H9 (cell line): ENCODE data around the gene OR2T29. TPM values are rescaled to one million over a fixed set of nuclear protein-coding genes. Genes with fewer than 3 reads are reported as not detected.
"Not testable (repeated sequence)": the region's sequence is repeated elsewhere in the genome, so short reads cannot be mapped to it uniquely, and the experiment has no call there.

ENCODE experiments used
- DNase-seq: peaks from one replicate; pipeline ENCODE4 v3.0.0-alpha.2; 2017
- H2AFZ ChIP-seq: one replicate; pipeline ENCODE4 v1.6.1; 2013; ENCODE audit warnings: mild to moderate bottlenecking, low read length, control low read depth, moderate library complexity
- H2AK5ac ChIP-seq: 2 replicates; pipeline ENCODE4 v1.6.1; 2013; ENCODE audit warnings: low read length, control low read depth, mixed read lengths; ENCODE audit not compliant: insufficient read length
- H2BK120ac ChIP-seq: one replicate; pipeline ENCODE4 v1.6.1; 2013; ENCODE audit warnings: low read depth, mild to moderate bottlenecking, low read length, control low read depth, inconsistent platforms; ENCODE audit not compliant: poor library complexity, severe bottlenecking
- H2BK12ac ChIP-seq: 2 replicates; pipeline ENCODE4 v1.6.1; 2013; ENCODE audit warnings: low read length, control low read depth, mixed read lengths, low read depth; ENCODE audit not compliant: insufficient read length
- H2BK15ac ChIP-seq: 2 replicates; pipeline ENCODE4 v1.6.1; 2013; ENCODE audit warnings: low read depth, low read length, control low read depth
- H2BK20ac ChIP-seq: one replicate; pipeline ENCODE4 v1.6.1; 2013; ENCODE audit warnings: low read depth, mild to moderate bottlenecking, low read length, control low read depth, inconsistent platforms; ENCODE audit not compliant: poor library complexity, severe bottlenecking
- H2BK5ac ChIP-seq: 2 replicates; pipeline ENCODE4 v1.6.1; 2013; ENCODE audit warnings: low read length, control low read depth, mixed read lengths; ENCODE audit not compliant: insufficient read length
- H3K14ac ChIP-seq: 2 replicates; pipeline ENCODE4 v1.6.1; 2013; ENCODE audit warnings: low read length, control low read depth; ENCODE audit not compliant: insufficient read depth
- H3K18ac ChIP-seq: 2 replicates; pipeline ENCODE4 v1.6.1; 2013; ENCODE audit warnings: low read depth, mild to moderate bottlenecking, mixed read lengths, low read length, control low read depth; ENCODE audit not compliant: insufficient read length
- H3K23ac ChIP-seq: 2 replicates; pipeline ENCODE4 v1.6.1; 2013; ENCODE audit warnings: low read length, control low read depth, mixed read lengths, low read depth; ENCODE audit not compliant: insufficient read length
- H3K23me2 ChIP-seq: 2 replicates; pipeline ENCODE4 v1.6.1; 2013; ENCODE audit warnings: low read depth, mild to moderate bottlenecking, mixed read lengths, low read length, control low read depth; ENCODE audit not compliant: insufficient read length, poor library complexity, severe bottlenecking
- H3K27ac ChIP-seq: 2 replicates; pipeline ENCODE4 v1.5.1; 2013; ENCODE audit warnings: low read length, control low read depth, mixed read lengths, low read depth; ENCODE audit not compliant: insufficient read length
- H3K27me3 ChIP-seq: 2 replicates; pipeline ENCODE4 v1.6.1; 2013; ENCODE audit warnings: low read length, control low read depth, inconsistent platforms; ENCODE audit not compliant: insufficient read depth
- H3K4ac ChIP-seq: 2 replicates; pipeline ENCODE4 v1.6.1; 2013; ENCODE audit warnings: low read depth, mild to moderate bottlenecking, control low read depth, inconsistent platforms, low read length, moderate library complexity
- H3K4me1 ChIP-seq: 2 replicates; pipeline ENCODE4 v1.6.1; 2013; ENCODE audit warnings: low read length, control low read depth, inconsistent platforms; ENCODE audit not compliant: insufficient read depth
- H3K4me2 ChIP-seq: 2 replicates; pipeline ENCODE4 v1.6.1; 2013; ENCODE audit warnings: low read length, control low read depth, mixed read lengths; ENCODE audit not compliant: insufficient read length, insufficient read depth
- H3K56ac ChIP-seq: 2 replicates; pipeline ENCODE4 v1.6.1; 2013; ENCODE audit warnings: low read depth, mild to moderate bottlenecking, mixed read lengths, low read length, control low read depth; ENCODE audit not compliant: insufficient read length
- H3K79me1 ChIP-seq: 2 replicates; pipeline ENCODE4 v1.6.1; 2013; ENCODE audit warnings: low read depth, mild to moderate bottlenecking, moderate library complexity, low read length, control low read depth, inconsistent platforms; ENCODE audit not compliant: insufficient read depth, poor library complexity, severe bottlenecking
- H3K79me2 ChIP-seq: 2 replicates; pipeline ENCODE4 v1.6.1; 2013; ENCODE audit warnings: low read length, control low read depth, inconsistent platforms; ENCODE audit not compliant: insufficient read depth
- H3K9ac ChIP-seq: 2 replicates; pipeline ENCODE4 v1.6.1; 2013; ENCODE audit warnings: low read length, control low read depth, mixed read lengths; ENCODE audit not compliant: insufficient read length; ENCODE audit errors: extremely low read depth
- H3K9me3 ChIP-seq: one replicate; pipeline ENCODE4 v1.6.1; 2013; ENCODE audit warnings: low read depth, low read length, inconsistent platforms; ENCODE audit not compliant: control insufficient read depth
- H3T11ph ChIP-seq: one replicate; pipeline ENCODE4 v1.6.1; 2013; ENCODE audit warnings: mild to moderate bottlenecking, low read length, control low read depth, inconsistent platforms
- H4K20me1 ChIP-seq: one replicate; pipeline ENCODE4 v1.6.1; 2013; ENCODE audit not compliant: control insufficient read depth, insufficient read length, insufficient read depth
- H4K5ac ChIP-seq: 2 replicates; pipeline ENCODE4 v1.6.1; 2013; ENCODE audit warnings: low read depth, mild to moderate bottlenecking, mixed read lengths, low read length, control low read depth; ENCODE audit not compliant: insufficient read length
- H4K8ac ChIP-seq: replicated peaks from 2 replicates; pipeline ENCODE4 v1.6.1; 2013; ENCODE audit warnings: low read length, control low read depth, mixed read lengths, low read depth; ENCODE audit not compliant: insufficient read length
- H4K91ac ChIP-seq: 2 replicates; pipeline ENCODE4 v1.6.1; 2013; ENCODE audit warnings: low read depth, mild to moderate bottlenecking, moderate library complexity, mixed read lengths, low read length, control low read depth; ENCODE audit not compliant: insufficient read length
- H3K27ac Mint-ChIP-seq, 3 experiments: 2 replicates in 2 of 3; 3 replicates in 1 of 3; pipeline ENCODE4 v1.8.0; 2020 to 2021; ENCODE audit warnings: mixed read lengths in 3 of 3, mild to moderate bottlenecking in 1 of 3, moderate library complexity in 1 of 3
- H3K27me3 Mint-ChIP-seq: 2 replicates; pipeline ENCODE4 v1.8.0; 2021; ENCODE audit warnings: low read depth, mild to moderate bottlenecking, moderate library complexity, mixed read lengths
- H3K36me3 Mint-ChIP-seq, 3 experiments: 2 replicates in 2 of 3; 3 replicates in 1 of 3; pipeline ENCODE4 v1.8.0; 2020 to 2021; ENCODE audit warnings: low read depth in 3 of 3, mixed read lengths in 3 of 3; ENCODE audit not compliant: insufficient read depth in 1 of 3
- H3K4me1 Mint-ChIP-seq, 2 experiments: 2 replicates each; pipeline ENCODE4 v1.8.0; 2020; ENCODE audit warnings: mixed read lengths in 2 of 2
- H3K4me3 Mint-ChIP-seq, 2 experiments: 2 replicates in 1 of 2; 3 replicates in 1 of 2; pipeline ENCODE4 v1.8.0; 2020 to 2021; ENCODE audit warnings: mild to moderate bottlenecking in 2 of 2, mixed read lengths in 2 of 2, moderate library complexity in 1 of 2
- H3K9me3 Mint-ChIP-seq, 2 experiments: 2 replicates in 1 of 2; 3 replicates in 1 of 2; pipeline ENCODE4 v1.8.0; 2020; ENCODE audit warnings: mild to moderate bottlenecking in 2 of 2, mixed read lengths in 2 of 2, moderate library complexity in 1 of 2
- WGBS: extraction: QIAGEN DNeasy Blood & Tissue Kit; methylation state at CpG from one replicate; pipeline ENCODE4 v1.1.7; 2013; ENCODE audit warnings: missing lambda C conversion rate, low lambda C conversion rate, mixed read lengths; ENCODE audit not compliant: insufficient read length; ENCODE audit errors: extremely low coverage; 5-methylcytosine and 5-hydroxymethylcytosine counted together
- total RNA-seq: library from RNA; stranded (reverse); gene quantifications from 2 replicates; pipeline ENCODE4 v1.2.1, GENCODE V29; 2021

Gene OR2T29
- total RNA-seq, 1 experiment from 2014 or later: not detected

DNA sequence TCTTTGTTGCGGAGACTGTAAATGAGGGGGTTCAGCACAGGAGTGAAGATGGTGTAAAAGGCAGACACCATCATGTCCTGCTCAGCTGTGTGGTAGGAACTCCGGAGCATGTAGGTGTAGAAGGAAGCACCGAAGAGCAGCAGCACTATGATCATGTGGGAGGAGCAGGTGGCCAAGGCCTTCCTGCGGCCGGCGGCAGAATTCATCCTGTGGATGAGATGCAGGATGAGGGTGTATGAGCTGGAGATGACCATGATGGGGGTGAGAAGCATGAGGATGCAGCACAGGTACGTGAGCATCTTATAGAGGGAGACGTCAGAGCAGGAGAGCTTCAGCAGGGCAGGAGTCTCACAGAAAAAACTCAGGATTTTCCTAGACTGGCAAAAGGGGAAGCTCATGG is 11.3 kb upstream of the OR2T29 start:
- not testable (repeated sequence) for H3T11ph ChIP-seq, H3K27me3 ChIP-seq, H4K91ac ChIP-seq, H2BK20ac ChIP-seq, H3K4me1 Mint-ChIP-seq, H3K18ac ChIP-seq, H3K9ac ChIP-seq, H3K14ac ChIP-seq, H2BK5ac ChIP-seq, H2AK5ac ChIP-seq, H2BK120ac ChIP-seq, H3K79me2 ChIP-seq, H3K27me3 Mint-ChIP-seq, H2BK15ac ChIP-seq, H2AFZ ChIP-seq, H3K4me3 Mint-ChIP-seq, DNase-seq, H4K20me1 ChIP-seq, H3K56ac ChIP-seq, H3K4ac ChIP-seq, H4K8ac ChIP-seq, H3K27ac ChIP-seq, H3K27ac Mint-ChIP-seq, H4K5ac ChIP-seq, H3K79me1 ChIP-seq, H3K23me2 ChIP-seq, H3K4me1 ChIP-seq, H3K4me2 ChIP-seq, H3K23ac ChIP-seq, H2BK12ac ChIP-seq
- H3K9me3 ChIP-seq: peaks cover 14% of the 10 kb centered on the region
- WGBS: no CpG with 5 or more reads among the region's 8 CpGs
- peaks cover 48 to 52% of the 10 kb centered on the region in 2 experiments for H3K9me3 Mint-ChIP-seq
- peaks cover 3 to 17% (median 8%) of the 10 kb centered on the region in 3 experiments for H3K36me3 Mint-ChIP-seq

DNA sequence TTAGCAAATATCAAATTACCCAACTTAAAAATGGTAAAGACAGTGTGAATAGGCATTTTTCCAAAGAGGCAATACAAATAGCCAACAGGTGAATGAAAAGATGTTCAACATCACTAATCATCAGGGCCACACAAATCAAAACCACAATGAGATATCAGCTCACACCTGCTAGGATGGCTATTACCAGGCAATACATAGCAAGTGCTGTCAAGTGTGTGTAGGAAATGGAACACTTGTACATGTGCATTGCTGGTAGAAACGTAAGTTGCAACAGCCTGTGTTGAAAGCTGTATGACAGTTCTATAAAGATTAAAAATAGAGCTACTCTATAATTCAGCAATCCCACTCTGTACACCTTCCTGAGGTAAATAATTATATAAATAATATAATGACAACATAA is 9.5 kb upstream of the OR2T29 start:
- not testable (repeated sequence) for H2BK20ac ChIP-seq, H3K4me2 ChIP-seq, H3K27me3 ChIP-seq, H2BK12ac ChIP-seq, H3K9me3 ChIP-seq, H4K91ac ChIP-seq, DNase-seq, H3K23ac ChIP-seq, H4K8ac ChIP-seq, H2AFZ ChIP-seq, H3K56ac ChIP-seq, H2BK120ac ChIP-seq, H3K23me2 ChIP-seq, H3K14ac ChIP-seq, H2BK15ac ChIP-seq, H3K9ac ChIP-seq, H4K5ac ChIP-seq, H3K4me1 Mint-ChIP-seq, H3K18ac ChIP-seq, H3K79me1 ChIP-seq, H2BK5ac ChIP-seq, H3T11ph ChIP-seq, H3K4ac ChIP-seq, H3K27ac ChIP-seq, H3K4me3 Mint-ChIP-seq, H3K27me3 Mint-ChIP-seq, H4K20me1 ChIP-seq, H2AK5ac ChIP-seq, H3K79me2 ChIP-seq, H3K27ac Mint-ChIP-seq, H3K4me1 ChIP-seq
- H3K36me3 Mint-ChIP-seq: peaks cover 3 to 13% (median 4%) of the 10 kb centered on the region in 3 experiments; a peak in 6 of 7 replicates
- WGBS: no CpG with 5 or more reads among the region's 1 CpG
- peaks cover 41 to 46% of the 10 kb centered on the region in 2 experiments for H3K9me3 Mint-ChIP-seq
